WERI-Rb-1 (cell line): ENCODE data around the gene LHCGR.

Experiments used
- DNase-seq: peaks from one replicate; pipeline ENCODE4 v3.0.0-alpha.2; 2020
- H3K27ac ChIP-seq: fragments of 250-450 bp; sonication (Bioruptor Pico); 2 replicates; pipeline ENCODE4 v1.5.1; 2020; ENCODE audit warnings: mild to moderate bottlenecking, moderate library complexity
- H3K27me3 ChIP-seq: fragments of 250-450 bp; sonication (Bioruptor Pico); 2 replicates; pipeline ENCODE4 v1.5.1; 2021; ENCODE audit warnings: mild to moderate bottlenecking, low read depth, moderate library complexity; ENCODE audit not compliant: insufficient read depth, severe bottlenecking
- H3K36me3 ChIP-seq: fragments of 250-450 bp; sonication (Bioruptor Pico); 2 replicates; pipeline ENCODE4 v1.5.1; 2020; ENCODE audit warnings: mild to moderate bottlenecking, moderate library complexity
- H3K4me3 ChIP-seq: 2 replicates; pipeline ENCODE4 v1.5.1; 2011; ENCODE audit warnings: low read depth, mild to moderate bottlenecking, control low read depth, low read length
- H3K9me3 ChIP-seq: fragments of 250-450 bp; sonication (Bioruptor Pico); 2 replicates; pipeline ENCODE4 v1.5.1; 2021; ENCODE audit warnings: mild to moderate bottlenecking, moderate library complexity; ENCODE audit not compliant: severe bottlenecking
- CTCF ChIP-seq: IDR thresholded peaks from 2 replicates; pipeline ENCODE4 v1.5.1; 2011; ENCODE audit warnings: low read depth, mild to moderate bottlenecking, control low read depth, inconsistent platforms, low read length

LHCGR gene

GRCh38 chr2:48770181-48770580, 14.7 kb upstream of the LHCGR start:
- DNase-seq, result no peak
- H3K9me3 ChIP-seq, result no peaks in the 10 kb centered on the region
- no peak for TF ChIP-seq CTCF
- H3K36me3 ChIP-seq, result no peaks in the 10 kb centered on the region
- no peak overlapping the region for H3K27ac ChIP-seq
- no peak overlapping the region for H3K4me3 ChIP-seq
- H3K27me3 ChIP-seq, result no peaks in the 10 kb centered on the region

- Histone ChIP-seq H3K27me3 (no peaks in the 10 kb centered on the region), H3K9me3 (no peaks in the 10 kb centered on the region), H3K36me3 (no peaks in the 10 kb centered on the region), H3K27ac (no peak overlapping the region), H3K4me3 (no peak overlapping the region)
- no peak for DNase-seq
- TF ChIP-seq CTCF, result no peak
Measured at GRCh38 chr2:48768669-48769068, 13.1 kb upstream of the LHCGR start.

GRCh38 chr2:48767330-48767729, 11.8 kb upstream of the LHCGR start:
- Histone ChIP-seq H3K27me3 (no peaks in the 10 kb centered on the region), H3K9me3 (no peaks in the 10 kb centered on the region), H3K4me3 (no peak overlapping the region), H3K36me3 (no peaks in the 10 kb centered on the region), H3K27ac (no peak overlapping the region)
- DNase-seq, result no peak
- TF ChIP-seq CTCF, result no peak

- DNase-seq, result no peak
- H3K27ac ChIP-seq, result no peak overlapping the region
- H3K4me3 ChIP-seq, result no peak overlapping the region
- no peaks in the 10 kb centered on the region for H3K36me3 ChIP-seq
- TF ChIP-seq CTCF, result no peak
- H3K9me3 ChIP-seq, result peaks cover 3% of the 10 kb centered on the region
- H3K27me3 ChIP-seq, result no peaks in the 10 kb centered on the region
Measured at GRCh38 chr2:48760826-48761225, 5.3 kb upstream of the LHCGR start.

- TF ChIP-seq CTCF, result no peak
- peaks cover 3% of the 10 kb centered on the region for H3K9me3 ChIP-seq
Measured at GRCh38 chr2:48759682-48760081, 4.2 kb upstream of the LHCGR start.

GRCh38 chr2:48756289-48756688, 765 bp upstream of the LHCGR start:
- no peak overlapping the region for H3K4me3 ChIP-seq
- TF ChIP-seq CTCF, result no peak
- H3K27ac ChIP-seq, result no peak overlapping the region
- H3K9me3 ChIP-seq, result no peaks in the 10 kb centered on the region
- no peaks in the 10 kb centered on the region for H3K36me3 ChIP-seq
- no peaks in the 10 kb centered on the region for H3K27me3 ChIP-seq
- no peak for DNase-seq

More at GRCh38 chr2:48759682-48760081, 4.2 kb upstream of the LHCGR start:
- no peak overlapping the region for H3K4me3 ChIP-seq
- no peaks in the 10 kb centered on the region for H3K36me3 ChIP-seq
- no peaks in the 10 kb centered on the region for H3K27me3 ChIP-seq
- no peak overlapping the region for H3K27ac ChIP-seq
- DNase-seq, result no peak
